ENCODE data around the gene UBE4B. TPM values are rescaled to one million over a fixed set of nuclear protein-coding genes. Genes with fewer than 3 reads are reported as not detected.

Gene UBE4B
- total RNA-seq, 1 donor from 2014 or later, result 39.3 TPM

GRCh38 chr1:10171105-10171767, 138.5 kb downstream of the UBE4B start:
- no peak for TF ChIP-seq CTCF (conservative IDR thresholded peaks at IDR 0.05; ENCODE audit: low read depth, low read length)
- DNase-seq (ENCODE audit: low read depth), result no peak
- H3K4me3 ChIP-seq (ENCODE audit: low read depth, low read length), result no peak overlapping the region

- no peak overlapping the region for H3K4me3 ChIP-seq (ENCODE audit: low read depth, low read length)
- no peak for DNase-seq (ENCODE audit: low read depth)
- no peak for TF ChIP-seq CTCF (conservative IDR thresholded peaks at IDR 0.05; ENCODE audit: low read depth, low read length)
Observed at GRCh38 chr1:10171995-10172669, 139.4 kb downstream of the UBE4B start.

GRCh38 chr1:10173582-10173981, 140.8 kb downstream of the UBE4B start:
- DNase-seq (ENCODE audit: low read depth), result no peak
- no peak overlapping the region for H3K4me3 ChIP-seq (ENCODE audit: low read depth, low read length)
- TF ChIP-seq CTCF (conservative IDR thresholded peaks at IDR 0.05; ENCODE audit: low read depth, low read length), result no peak

GRCh38 chr1:10177876-10178275, 145.1 kb downstream of the UBE4B start:
- no peak for TF ChIP-seq CTCF (conservative IDR thresholded peaks at IDR 0.05; ENCODE audit: low read depth, low read length)
- DNase-seq (ENCODE audit: low read depth), result no peak
- H3K4me3 ChIP-seq (ENCODE audit: low read depth, low read length), result no peak overlapping the region

- H3K4me3 ChIP-seq (ENCODE audit: low read depth, low read length), result no peak overlapping the region
- no peak for TF ChIP-seq CTCF (conservative IDR thresholded peaks at IDR 0.05; ENCODE audit: low read depth, low read length)
- no peak for DNase-seq (ENCODE audit: low read depth)
Observed at GRCh38 chr1:10178597-10179405, 146.0 kb downstream of the UBE4B start.

- H3K4me3 ChIP-seq (ENCODE audit: low read depth, low read length), result no peak overlapping the region
- TF ChIP-seq CTCF (conservative IDR thresholded peaks at IDR 0.05; ENCODE audit: low read depth, low read length), result no peak
- no peak for DNase-seq (ENCODE audit: low read depth)
Observed at GRCh38 chr1:10179406-10180091, 146.8 kb downstream of the UBE4B start.

All from epithelial cell of proximal tubule (primary cell).